SK-N-SH (cell line): ENCODE data around the gene SLC15A1. TPM values are rescaled to one million over a fixed set of nuclear protein-coding genes. Genes with fewer than 3 reads are reported as not detected.

Experiments used
- CTCF ChIA-PET: fragments of 300-600, 350-600 bp; formaldehyde crosslinking; extraction: SDS; loops from one replicate; lab custom pipeline; 2021; lab: Yijun Ruan, JAX
- POLR2A ChIA-PET: fragments of 350-600 bp; sonication (Branson Sonifier 250); formaldehyde crosslinking; extraction: SDS; loops from one replicate; lab custom pipeline; 2020; ENCODE audit warnings: antibody characterized with exemption, inconsistent platforms; lab: Yijun Ruan, JAX
- DNase-seq: peaks from one replicate; pipeline ENCODE4 v3.0.0; 2012
- H2AFZ ChIP-seq: fragments of 200-600 bp; sonication (generic); 2 replicates; pipeline ENCODE4 v1.8.1; 2016; ENCODE audit warnings: antibody characterized with exemption, mild to moderate bottlenecking, low read depth
- H3F3A ChIP-seq: fragments of 200-600 bp; sonication (generic); replicated peaks from 2 replicates; pipeline ENCODE3; 2016; ENCODE audit warnings: antibody characterized with exemption, mild to moderate bottlenecking; ENCODE audit not compliant: insufficient read depth
- H3K27ac ChIP-seq, 2 experiments: fragments of 200-500 bp in 1 of 2; fragments of 200-600 bp in 1 of 2; sonication (Bioruptor generic) in 1 of 2; sonication (generic), shearing (Covaris generic) in 1 of 2; 2 replicates each; pipeline versions ENCODE4 v1.5.1 to v1.6.1; 2014 to 2016; ENCODE audit warnings: low read depth in 2 of 2, inconsistent platforms in 1 of 2, low read length in 1 of 2, mild to moderate bottlenecking in 1 of 2, mixed read lengths in 1 of 2
- H3K27me3 ChIP-seq: fragments of 200-600 bp; sonication (generic), shearing (Covaris generic); 2 replicates; pipeline ENCODE4 v1.6.1; 2016; ENCODE audit warnings: mixed run types; ENCODE audit not compliant: insufficient read depth
- H3K36me3 ChIP-seq, 2 experiments: fragments of 200-500 bp in 1 of 2; fragments of 200-600 bp in 1 of 2; sonication (Bioruptor generic) in 1 of 2; sonication (generic) in 1 of 2; replicated peaks in 1 of 2; 2 replicates each; pipeline versions ENCODE3 to v1.5.1; 2014 to 2016; ENCODE audit warnings: low read length in 1 of 2, mild to moderate bottlenecking in 1 of 2; ENCODE audit not compliant: insufficient read depth in 2 of 2, control insufficient read depth in 1 of 2
- H3K4me1 ChIP-seq, 2 experiments: fragments of 200-500 bp in 1 of 2; fragments of 200-600 bp in 1 of 2; sonication (Bioruptor generic) in 1 of 2; sonication (generic), shearing (Covaris generic) in 1 of 2; 2 replicates each; pipeline versions ENCODE4 v1.5.1 to v1.6.1; 2014 to 2016; ENCODE audit warnings: low read depth in 1 of 2, low read length in 1 of 2, mixed run types in 1 of 2; ENCODE audit not compliant: insufficient read depth in 2 of 2, control insufficient read depth in 1 of 2
- H3K4me2 ChIP-seq: fragments of 200-600 bp; sonication (generic), shearing (Covaris generic); 2 replicates; pipeline ENCODE4 v1.6.1; 2017; ENCODE audit warnings: mixed run types
- H3K4me3 ChIP-seq, 2 experiments: fragments of 200-500 bp in 1 of 2; fragments of 200-600 bp in 1 of 2; sonication (Bioruptor generic) in 1 of 2; sonication (generic), shearing (Covaris generic) in 1 of 2; 2 replicates each; pipeline versions ENCODE4 v1.5.1 to v1.8.1; 2014 to 2016; ENCODE audit warnings: low read depth in 2 of 2, inconsistent platforms in 1 of 2, low read length in 1 of 2, mild to moderate bottlenecking in 1 of 2, mixed read lengths in 1 of 2, moderate library complexity in 1 of 2
- H3K79me2 ChIP-seq: fragments of 200-600 bp; sonication (generic); 2 replicates; pipeline ENCODE4 v1.8.1; 2017; ENCODE audit warnings: mild to moderate bottlenecking; ENCODE audit not compliant: insufficient read depth
- H3K9ac ChIP-seq: fragments of 200-600 bp; sonication (generic); 2 replicates; pipeline ENCODE4 v1.6.1; 2017; ENCODE audit warnings: mixed run types
- H3K9me2 ChIP-seq: fragments of 200-600 bp; sonication (generic); 2 replicates; pipeline ENCODE4 v1.6.1; 2017; ENCODE audit warnings: mixed run types
- H3K9me3 ChIP-seq: fragments of 200-600 bp; sonication (generic); 2 replicates; pipeline ENCODE4 v1.6.1; 2017; ENCODE audit warnings: mixed run types, mild to moderate bottlenecking, moderate library complexity
- H4K20me1 ChIP-seq: fragments of 200-600 bp; sonication (generic); 2 replicates; pipeline ENCODE4 v1.6.1; 2017; ENCODE audit warnings: mild to moderate bottlenecking, mixed run types; ENCODE audit not compliant: insufficient read depth
- EP300 ChIP-seq, 2 experiments: IDR thresholded peaks; 2 replicates each; pipeline versions ENCODE4 v1.4.0 to v1.6.1; 2012; ENCODE audit warnings: borderline replicate concordance in 1 of 2, low read depth in 1 of 2, low read length in 1 of 2
- FOSL2 ChIP-seq: IDR thresholded peaks from 2 replicates; pipeline ENCODE4 v1.4.0; 2012; ENCODE audit warnings: low read depth, mild to moderate bottlenecking, moderate library complexity, borderline replicate concordance
- FOXJ3 ChIP-seq: sonication (generic); formaldehyde crosslinking; IDR thresholded peaks from 2 replicates; pipeline ENCODE4 v1.5.1; 2020; ENCODE audit warnings: mild to moderate bottlenecking, missing genetic modification reagents
- FOXM1 ChIP-seq: IDR thresholded peaks from 2 replicates; pipeline ENCODE4 v1.4.0; 2012; ENCODE audit warnings: low read depth, mild to moderate bottlenecking
- GATA2 ChIP-seq: sonication (generic); formaldehyde crosslinking; IDR thresholded peaks from 2 replicates; pipeline ENCODE4 v1.5.0; 2020; ENCODE audit warnings: mild to moderate bottlenecking, missing genetic modification reagents
- JUND ChIP-seq: IDR thresholded peaks from 2 replicates; pipeline ENCODE4 v1.4.0; 2012
- MEF2A ChIP-seq: IDR thresholded peaks from 2 replicates; pipeline ENCODE4 v1.4.0; 2012; ENCODE audit warnings: low read depth, borderline replicate concordance
- MXI1 ChIP-seq: IDR thresholded peaks from 2 replicates; pipeline ENCODE4 v1.6.1; 2012; ENCODE audit warnings: mild to moderate bottlenecking, low read depth, low read length, improper control_type of control experiment
- NFIC ChIP-seq: IDR thresholded peaks from 2 replicates; pipeline ENCODE4 v1.4.0; 2012; ENCODE audit warnings: borderline replicate concordance
- NRF1 ChIP-seq: IDR thresholded peaks from 2 replicates; pipeline ENCODE4 v1.6.1; 2012; ENCODE audit warnings: low read depth, mild to moderate bottlenecking, low read length
- PBX3 ChIP-seq: IDR thresholded peaks from 2 replicates; pipeline ENCODE4; 2012
- POLR2AphosphoS5 ChIP-seq: IDR thresholded peaks from 2 replicates; pipeline ENCODE4 v1.6.1; 2012; ENCODE audit warnings: low read depth, low read length
- RAD21 ChIP-seq: IDR thresholded peaks from 2 replicates; pipeline ENCODE4 v1.6.1; 2012; ENCODE audit warnings: mild to moderate bottlenecking, low read length
- RFX5 ChIP-seq: IDR thresholded peaks from 2 replicates; pipeline ENCODE4 v1.6.1; 2012; ENCODE audit warnings: mild to moderate bottlenecking, improper control_type of control experiment, low read length
- TCF12 ChIP-seq: IDR thresholded peaks from 2 replicates; pipeline ENCODE4 v1.4.0; 2012
- TEAD4 ChIP-seq: IDR thresholded peaks from 2 replicates; pipeline ENCODE4 v1.4.0; 2012; ENCODE audit warnings: mild to moderate bottlenecking, borderline replicate concordance; ENCODE audit not compliant: insufficient read depth
- USF1 ChIP-seq: IDR thresholded peaks from 2 replicates; pipeline ENCODE4 v1.4.0; 2012; ENCODE audit warnings: low read depth, borderline replicate concordance
- USF2 ChIP-seq: fragments of 150-350 bp; IDR thresholded peaks from 2 replicates; pipeline ENCODE4 v1.6.1; 2017; ENCODE audit warnings: antibody characterized with exemption, low read length, low read depth, borderline replicate concordance
- YY1 ChIP-seq: IDR thresholded peaks from 2 replicates; pipeline ENCODE4 v1.4.0; 2012; ENCODE audit warnings: low read depth, mild to moderate bottlenecking
- WGBS: methylation state at CpG from one replicate; pipeline ENCODE4 v1.1.6; 2017; ENCODE audit warnings: low lambda C conversion rate; 5-methylcytosine and 5-hydroxymethylcytosine counted together
- polyA plus RNA-seq, 3 experiments: library from polyadenylated mRNA; depleted of rRNA; stranded (reverse); fragments of >200 nt; gene quantifications; 2 replicates each; pipeline ENCODE4 v1.2.3, GENCODE V29; 2012
- TF ChIP-seq, protein P1 (sequence below): fragments of 200-600 bp; sonication (generic); IDR thresholded peaks from 2 replicates; pipeline ENCODE4 v1.6.1; 2017; ENCODE audit warnings: antibody characterized with exemption, mild to moderate bottlenecking, moderate library complexity

SLC15A1 gene
- polyA plus RNA-seq, 1 of the 3 experiments (the other 2 are of a cell fraction), result not detected

DNA sequence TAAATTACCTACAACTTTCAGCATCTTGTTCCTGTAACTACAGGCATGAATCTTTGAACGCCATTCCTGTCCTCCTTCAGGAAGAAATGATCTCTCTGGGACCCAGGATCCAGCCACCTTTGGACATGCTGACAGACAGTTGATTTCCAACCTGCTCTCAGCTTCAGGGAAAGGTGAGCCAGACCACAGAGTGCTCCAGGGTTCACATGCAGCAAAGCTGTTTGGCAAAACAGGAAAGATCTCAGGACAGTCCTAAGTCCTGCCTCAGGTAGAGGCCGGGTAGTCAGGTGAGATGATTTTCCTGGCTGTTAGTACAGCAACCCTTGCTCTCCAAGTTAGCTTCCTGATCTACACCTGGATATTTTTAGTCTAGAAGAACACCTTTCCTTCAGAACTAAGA lies 9.1 kb downstream of the SLC15A1 start:
- H2AFZ ChIP-seq, result no peak overlapping the region
- WGBS, result 65% methylated on average over 2 of the region's 2 CpGs
- H3F3A ChIP-seq, result no peaks in the 10 kb centered on the region
- DNase-seq, result no peak
- no peak overlapping the region for H3K9ac ChIP-seq
- ChIA-PET POLR2A (no interaction called here), CTCF (no interaction called here)
- no peaks in the 10 kb centered on the region; the same call in 1 of the 2 replicates for H3K27me3 ChIP-seq
- H3K4me3 ChIP-seq, result no peak overlapping the region
- H3K4me2 ChIP-seq, result no peak overlapping the region
- TF ChIP-seq, protein P1, sequence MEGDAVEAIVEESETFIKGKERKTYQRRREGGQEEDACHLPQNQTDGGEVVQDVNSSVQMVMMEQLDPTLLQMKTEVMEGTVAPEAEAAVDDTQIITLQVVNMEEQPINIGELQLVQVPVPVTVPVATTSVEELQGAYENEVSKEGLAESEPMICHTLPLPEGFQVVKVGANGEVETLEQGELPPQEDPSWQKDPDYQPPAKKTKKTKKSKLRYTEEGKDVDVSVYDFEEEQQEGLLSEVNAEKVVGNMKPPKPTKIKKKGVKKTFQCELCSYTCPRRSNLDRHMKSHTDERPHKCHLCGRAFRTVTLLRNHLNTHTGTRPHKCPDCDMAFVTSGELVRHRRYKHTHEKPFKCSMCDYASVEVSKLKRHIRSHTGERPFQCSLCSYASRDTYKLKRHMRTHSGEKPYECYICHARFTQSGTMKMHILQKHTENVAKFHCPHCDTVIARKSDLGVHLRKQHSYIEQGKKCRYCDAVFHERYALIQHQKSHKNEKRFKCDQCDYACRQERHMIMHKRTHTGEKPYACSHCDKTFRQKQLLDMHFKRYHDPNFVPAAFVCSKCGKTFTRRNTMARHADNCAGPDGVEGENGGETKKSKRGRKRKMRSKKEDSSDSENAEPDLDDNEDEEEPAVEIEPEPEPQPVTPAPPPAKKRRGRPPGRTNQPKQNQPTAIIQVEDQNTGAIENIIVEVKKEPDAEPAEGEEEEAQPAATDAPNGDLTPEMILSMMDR, result no peak
- TF ChIP-seq FOXM1 (no peak), TEAD4 (no peak), USF1 (no peak), GATA2 (CRISPR knock-in tag) (no peak), USF2 (no peak), NRF1 (no peak), FOSL2 (no peak), POLR2AphosphoS5 (no peak), MEF2A (no peak), PBX3 (no peak), RAD21 (no peak), MXI1 (no peak), EP300 (IDR thresholded peaks at IDR 0.05; ENCODE audit: borderline replicate concordance in 1 of 2, low read depth in 1 of 2, low read length in 1 of 2) (no peak), YY1 (no peak), TCF12 (no peak), FOXJ3 (CRISPR knock-in tag) (no peak), NFIC (no peak), JUND (no peak), RFX5 (no peak)
- no peaks in the 10 kb centered on the region for H3K9me3 ChIP-seq
- no peaks in the 10 kb centered on the region for H3K4me1 ChIP-seq
- no peaks in the 10 kb centered on the region for H4K20me1 ChIP-seq
- no peaks in the 10 kb centered on the region for H3K36me3 ChIP-seq
- no peaks in the 10 kb centered on the region for H3K79me2 ChIP-seq
- no peaks in the 10 kb centered on the region for H3K9me2 ChIP-seq
- H3K27ac ChIP-seq, result no peak overlapping the region
